ENCODE measurements around the gene FAM53B. TPM values are rescaled to one million over a fixed set of nuclear protein-coding genes. Genes with fewer than 3 reads are reported as not detected.

FAM53B gene
- total RNA-seq, 2 experiments from 2014 or later, result 56.6 to 58.5 TPM

DNA sequence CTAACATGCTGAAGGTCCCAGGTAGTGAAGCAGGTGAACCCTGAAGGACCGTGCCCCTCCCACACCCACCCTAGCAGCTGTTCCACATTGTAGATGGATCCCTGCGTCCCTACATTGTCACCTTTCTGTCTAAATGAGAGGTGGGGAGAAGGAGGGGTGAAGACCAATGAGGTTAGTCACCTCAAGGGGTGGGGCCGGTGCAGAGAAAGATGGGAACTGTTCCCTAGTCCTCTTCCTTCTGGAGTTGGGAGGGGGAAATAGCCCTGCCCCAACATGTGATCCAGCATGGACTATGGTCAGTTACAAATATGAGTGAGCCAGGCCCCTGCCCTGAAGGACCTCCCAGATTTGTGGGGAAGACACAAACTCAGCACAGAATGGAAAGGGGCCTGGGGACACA, 158.0 kb downstream of the FAM53B start:
- Histone ChIP-seq H3K4me3 (ENCODE audit: low read depth, low read length, poor library complexity, severe bottlenecking) (no peak overlapping the region), H3K27ac (ENCODE audit: low read depth, low read length, poor library complexity, severe bottlenecking) (no peak overlapping the region), H3K4me1 (ENCODE audit: insufficient read depth, low read length, poor library complexity, severe bottlenecking) (peaks cover 8% of the 10 kb centered on the region), H3K9me3 (ENCODE audit: low read length) (no peaks in the 10 kb centered on the region), H3K4me2 (ENCODE audit: low read length) (no peak overlapping the region), H3K79me2 (ENCODE audit: insufficient read depth, low read depth, low read length) (no peaks in the 10 kb centered on the region), H4K20me1 (ENCODE audit: insufficient read depth, low read length) (no peaks in the 10 kb centered on the region), H2AFZ (ENCODE audit: low read length) (no peak overlapping the region), H3K36me3 (ENCODE audit: insufficient read depth, low read length) (no peaks in the 10 kb centered on the region; the same call in 1 of the 2 replicates), H3K9me2 (ENCODE audit: insufficient read depth, low read length) (no peaks in the 10 kb centered on the region)
- intact Hi-C loops (cut with micrococcal nuclease; ENCODE audit: unreplicated experiment), result no loop called here
- DNase-seq (ENCODE audit: low spot score), result no peak
- ChIA-PET CTCF (ENCODE audit: unreplicated experiment) (interaction anchor here (0.6 kb wide), 1 partner anchor 1659 kb away, joined by 10 read pairs; no protein-coding TSS in a partner anchor), POLR2A (no interaction called here)
- no TSS peak for BruUV-seq (replicated peaks)
- TF ChIP-seq CTCF (conservative IDR thresholded peaks at IDR 0.05; ENCODE audit: low read length) (no peak), EZH2phosphoT487 (IDR thresholded peaks at IDR 0.05; ENCODE audit: borderline replicate concordance, low read depth, low read length) (no peak)

DNA sequence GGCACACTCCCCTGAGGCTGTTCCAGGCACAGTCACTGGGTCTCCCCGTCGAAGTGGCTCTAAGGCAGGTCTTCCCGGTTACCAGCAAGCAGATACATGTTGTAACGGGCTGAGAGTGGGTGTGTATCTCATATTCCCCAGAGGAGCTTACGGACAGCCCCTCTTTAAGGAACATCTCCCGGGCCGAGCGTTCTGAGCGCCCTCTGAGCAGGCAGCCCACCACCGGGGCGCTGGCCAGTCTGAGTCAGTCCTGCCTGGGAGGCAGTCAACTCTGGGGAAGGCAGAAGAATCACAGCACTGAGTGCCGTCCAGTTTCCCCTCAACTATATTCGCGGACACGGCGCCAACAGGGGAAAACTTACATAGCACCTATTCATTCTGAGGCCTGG, 165.2 kb downstream of the FAM53B start:
- H2AFZ ChIP-seq (ENCODE audit: low read length), result no peak overlapping the region
- no peak overlapping the region for H3K4me2 ChIP-seq (ENCODE audit: low read length)
- no peaks in the 10 kb centered on the region for H3K9me2 ChIP-seq (ENCODE audit: insufficient read depth, low read length)
- H3K4me1 ChIP-seq (ENCODE audit: insufficient read depth, low read length, poor library complexity, severe bottlenecking), result no peaks in the 10 kb centered on the region
- ChIA-PET CTCF (ENCODE audit: unreplicated experiment) (no interaction called here), POLR2A (interaction anchor here (0.5 kb wide), 1 partner anchor 21 kb away, joined by 3 read pairs; no protein-coding TSS in a partner anchor)
- intact Hi-C loops (cut with micrococcal nuclease; ENCODE audit: unreplicated experiment), result no loop called here
- BruUV-seq (replicated peaks), result no TSS peak
- H4K20me1 ChIP-seq (ENCODE audit: insufficient read depth, low read length), result no peaks in the 10 kb centered on the region; the same call in 1 of the 2 replicates
- no peaks in the 10 kb centered on the region for H3K79me2 ChIP-seq (ENCODE audit: insufficient read depth, low read depth, low read length)
- H3K9me3 ChIP-seq (ENCODE audit: low read length), result no peaks in the 10 kb centered on the region
- no peak overlapping the region for H3K4me3 ChIP-seq (ENCODE audit: low read depth, low read length, poor library complexity, severe bottlenecking)
- no peak for DNase-seq (ENCODE audit: low spot score)
- H3K27ac ChIP-seq (ENCODE audit: low read depth, low read length, poor library complexity, severe bottlenecking), result no peak overlapping the region
- TF ChIP-seq EZH2phosphoT487 (IDR thresholded peaks at IDR 0.05; ENCODE audit: borderline replicate concordance, low read depth, low read length) (no peak), CTCF (conservative IDR thresholded peaks at IDR 0.05; ENCODE audit: low read length) (no peak)
- H3K36me3 ChIP-seq (ENCODE audit: insufficient read depth, low read length), result no peaks in the 10 kb centered on the region; the same call in 1 of the 2 replicates

DNA sequence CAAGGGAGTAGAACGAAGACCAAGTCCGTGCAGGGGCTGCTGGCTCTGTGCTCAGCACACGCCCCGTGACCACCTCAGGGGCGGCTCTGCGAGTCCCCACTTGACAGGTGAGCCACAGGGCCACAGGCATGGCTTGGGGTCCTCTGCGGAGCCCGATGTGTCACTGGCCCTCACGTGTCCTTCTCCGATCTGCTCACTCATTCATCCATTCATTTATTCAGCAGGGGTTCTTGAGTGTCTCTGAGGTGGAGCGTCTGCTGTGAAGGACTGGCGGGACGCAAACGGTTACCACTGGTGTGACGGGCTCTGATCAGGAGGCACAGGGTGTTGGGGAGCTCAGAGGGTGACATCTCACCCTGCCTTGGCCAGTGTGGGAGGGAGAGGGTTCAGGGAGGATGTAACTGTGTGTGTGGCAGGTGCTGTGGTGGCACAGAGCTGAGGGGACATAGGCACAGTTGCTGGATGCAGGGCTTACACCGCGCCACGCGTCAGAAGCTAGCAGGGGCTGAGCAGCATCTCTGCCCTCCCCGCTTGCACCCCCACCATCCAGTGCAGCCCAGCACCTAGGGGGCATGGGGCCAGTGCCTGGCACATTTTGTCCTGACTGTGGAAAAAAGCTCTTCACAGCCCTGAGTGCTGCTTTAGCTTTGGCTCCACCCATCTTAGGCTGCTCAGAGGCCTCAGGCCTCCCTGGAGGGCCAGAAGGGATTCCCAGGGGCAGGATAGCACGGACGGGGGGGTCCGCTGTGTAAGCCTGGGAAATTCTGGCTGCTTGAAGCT, 165.8 kb downstream of the FAM53B start:
- intact Hi-C loops (cut with micrococcal nuclease; ENCODE audit: unreplicated experiment), result no loop called here
- Histone ChIP-seq H3K4me3 (ENCODE audit: low read depth, low read length, poor library complexity, severe bottlenecking) (no peak overlapping the region), H3K4me1 (ENCODE audit: insufficient read depth, low read length, poor library complexity, severe bottlenecking) (no peaks in the 10 kb centered on the region), H3K27ac (ENCODE audit: low read depth, low read length, poor library complexity, severe bottlenecking) (no peak overlapping the region), H3K79me2 (ENCODE audit: insufficient read depth, low read depth, low read length) (no peaks in the 10 kb centered on the region), H4K20me1 (ENCODE audit: insufficient read depth, low read length) (no peaks in the 10 kb centered on the region; the same call in 1 of the 2 replicates), H3K4me2 (ENCODE audit: low read length) (no peak overlapping the region), H3K9me3 (ENCODE audit: low read length) (no peaks in the 10 kb centered on the region), H3K36me3 (ENCODE audit: insufficient read depth, low read length) (no peaks in the 10 kb centered on the region; the same call in 1 of the 2 replicates), H3K9me2 (ENCODE audit: insufficient read depth, low read length) (no peaks in the 10 kb centered on the region), H2AFZ (ENCODE audit: low read length) (no peak overlapping the region)
- no TSS peak for BruUV-seq (replicated peaks)
- ChIA-PET CTCF (ENCODE audit: unreplicated experiment) (no interaction called here), POLR2A (interaction anchor here (0.5 kb wide), 1 partner anchor 22 kb away, joined by 3 read pairs; no protein-coding TSS in a partner anchor)
- no peak for DNase-seq (ENCODE audit: low spot score)
- TF ChIP-seq CTCF (conservative IDR thresholded peaks at IDR 0.05; ENCODE audit: low read length) (no peak), EZH2phosphoT487 (IDR thresholded peaks at IDR 0.05; ENCODE audit: borderline replicate concordance, low read depth, low read length) (no peak)
